Sigmoid colon (tissue), 3 donors: ENCODE measurements around the gene KCNQ2.

Source experiments
- CTCF ChIP-seq, 4 experiments: fragments of 450-650 bp in 3 of 4; fragments of 200-600 bp in 1 of 4; IDR thresholded peaks; one replicate each; pipeline ENCODE4 v1.5.1; 2016 to 2019; ENCODE audit warnings: antibody characterized with exemption in 4 of 4, mild to moderate bottlenecking in 3 of 4, moderate library complexity in 2 of 4
- POLR2A ChIP-seq, 2 donors: fragments of 450-650 bp; IDR thresholded peaks; one replicate each; pipeline ENCODE4 v1.6.1; 2016; ENCODE audit warnings: antibody characterized with exemption in 2 of 2, mild to moderate bottlenecking in 2 of 2, moderate library complexity in 2 of 2

- TF ChIP-seq CTCF (IDR thresholded peaks at IDR 0.05) (no peak), POLR2A (IDR thresholded peaks at IDR 0.05) (no peak)
Measured at GRCh38 chr20:63402860-63403220, 69.6 kb downstream of the KCNQ2 start.
